Loucy (cell line): ENCODE results near the gene CNTN5.

ENCODE experiments used
- H2AFZ ChIP-seq: fragments of 200-600 bp; sonication (generic); 2 replicates; pipeline ENCODE4 v1.6.0; 2016; ENCODE audit warnings: antibody characterized with exemption, mild to moderate bottlenecking, low read length, moderate library complexity
- H3F3A ChIP-seq: fragments of 200-600 bp; 2 replicates; pipeline ENCODE4 v1.6.0; 2016; ENCODE audit warnings: antibody characterized with exemption, low read depth, mild to moderate bottlenecking
- H3K27me3 ChIP-seq: fragments of 200-600 bp; sonication (generic); 2 replicates; pipeline ENCODE4 v1.6.1; 2014; ENCODE audit warnings: low read length, mild to moderate bottlenecking; ENCODE audit not compliant: insufficient read depth, poor library complexity, severe bottlenecking
- H3K36me3 ChIP-seq: fragments of 200-600 bp; sonication (generic); 2 replicates; pipeline ENCODE4 v1.6.1; 2016; ENCODE audit warnings: low read length; ENCODE audit not compliant: insufficient read depth
- H3K4me1 ChIP-seq: fragments of 200-600 bp; sonication (generic); 2 replicates; pipeline ENCODE4 v1.5.1; 2014; ENCODE audit warnings: low read length, mild to moderate bottlenecking; ENCODE audit not compliant: insufficient read depth, poor library complexity, severe bottlenecking
- H3K4me2 ChIP-seq: fragments of 200-600 bp; sonication (generic); 2 replicates; pipeline ENCODE4 v1.6.0; 2014; ENCODE audit warnings: antibody characterized with exemption, low read length, low read depth, mild to moderate bottlenecking; ENCODE audit not compliant: poor library complexity, severe bottlenecking
- H3K4me3 ChIP-seq: fragments of 200-600 bp; sonication (generic); 2 replicates; pipeline ENCODE4 v1.5.1; 2014; ENCODE audit warnings: low read length, mild to moderate bottlenecking, mixed read lengths; ENCODE audit not compliant: poor library complexity, severe bottlenecking
- H3K79me2 ChIP-seq: fragments of 200-600 bp; sonication (generic); 2 replicates; pipeline ENCODE4 v1.6.1; 2014; ENCODE audit warnings: low read length; ENCODE audit not compliant: insufficient read depth
- H3K9ac ChIP-seq: fragments of 200-600 bp; sonication (generic); 2 replicates; pipeline ENCODE4 v1.6.0; 2014; ENCODE audit warnings: mild to moderate bottlenecking, low read depth, low read length, moderate library complexity; ENCODE audit not compliant: poor library complexity, severe bottlenecking
- H3K9me2 ChIP-seq: fragments of 200-600 bp; sonication (generic); replicated peaks from 2 replicates; pipeline ENCODE4 v1.6.1; 2016; ENCODE audit warnings: low read depth, low read length, mixed read lengths
- H3K9me3 ChIP-seq: fragments of 200-600 bp; sonication (generic); 2 replicates; pipeline ENCODE4 v1.6.1; 2014; ENCODE audit warnings: mild to moderate bottlenecking, antibody characterized with exemption, low read length, low read depth; ENCODE audit not compliant: insufficient read depth
- H4K20me1 ChIP-seq: fragments of 200-600 bp; sonication (generic); 2 replicates; pipeline ENCODE4 v1.6.0; 2014; ENCODE audit warnings: antibody characterized with exemption, low read length, mild to moderate bottlenecking; ENCODE audit not compliant: insufficient read depth, poor library complexity, severe bottlenecking
- EZH2phosphoT487 ChIP-seq: fragments of 200-600 bp; IDR thresholded peaks from 2 replicates; pipeline ENCODE4 v1.6.1; 2018; ENCODE audit warnings: antibody characterized with exemption, mild to moderate bottlenecking, moderate library complexity, borderline replicate concordance
- TF ChIP-seq, protein P1 (sequence below): fragments of 200-600 bp; sonication (generic); conservative IDR thresholded peaks from 2 replicates; pipeline ENCODE4 v1.5.1; 2014; ENCODE audit warnings: mild to moderate bottlenecking, antibody characterized with exemption, low read length

Gene CNTN5

GRCh38 chr11:100009728-100010127 lies 989.0 kb downstream of the CNTN5 start:
- Histone ChIP-seq H4K20me1 (no peaks in the 10 kb centered on the region), H3K27me3 (no peaks in the 10 kb centered on the region), H3K4me1 (no peaks in the 10 kb centered on the region), H3K9me3 (no peaks in the 10 kb centered on the region), H3K9ac (no peak overlapping the region), H2AFZ (no peak overlapping the region), H3K36me3 (no peaks in the 10 kb centered on the region), H3K4me3 (no peak overlapping the region), H3K79me2 (no peaks in the 10 kb centered on the region), H3K9me2 (no peaks in the 10 kb centered on the region), H3K4me2 (no peak overlapping the region), H3F3A (no peaks in the 10 kb centered on the region)
- TF ChIP-seq, protein P1, sequence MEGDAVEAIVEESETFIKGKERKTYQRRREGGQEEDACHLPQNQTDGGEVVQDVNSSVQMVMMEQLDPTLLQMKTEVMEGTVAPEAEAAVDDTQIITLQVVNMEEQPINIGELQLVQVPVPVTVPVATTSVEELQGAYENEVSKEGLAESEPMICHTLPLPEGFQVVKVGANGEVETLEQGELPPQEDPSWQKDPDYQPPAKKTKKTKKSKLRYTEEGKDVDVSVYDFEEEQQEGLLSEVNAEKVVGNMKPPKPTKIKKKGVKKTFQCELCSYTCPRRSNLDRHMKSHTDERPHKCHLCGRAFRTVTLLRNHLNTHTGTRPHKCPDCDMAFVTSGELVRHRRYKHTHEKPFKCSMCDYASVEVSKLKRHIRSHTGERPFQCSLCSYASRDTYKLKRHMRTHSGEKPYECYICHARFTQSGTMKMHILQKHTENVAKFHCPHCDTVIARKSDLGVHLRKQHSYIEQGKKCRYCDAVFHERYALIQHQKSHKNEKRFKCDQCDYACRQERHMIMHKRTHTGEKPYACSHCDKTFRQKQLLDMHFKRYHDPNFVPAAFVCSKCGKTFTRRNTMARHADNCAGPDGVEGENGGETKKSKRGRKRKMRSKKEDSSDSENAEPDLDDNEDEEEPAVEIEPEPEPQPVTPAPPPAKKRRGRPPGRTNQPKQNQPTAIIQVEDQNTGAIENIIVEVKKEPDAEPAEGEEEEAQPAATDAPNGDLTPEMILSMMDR, result no peak
- TF ChIP-seq EZH2phosphoT487, result no peak

GRCh38 chr11:100010393-100010792 lies 989.6 kb downstream of the CNTN5 start:
- no peaks in the 10 kb centered on the region for H3K9me3 ChIP-seq
- H2AFZ ChIP-seq, result no peak overlapping the region
- H3K9me2 ChIP-seq, result no peaks in the 10 kb centered on the region
- no peak overlapping the region for H3K4me2 ChIP-seq
- no peak for TF ChIP-seq EZH2phosphoT487
- TF ChIP-seq, protein P1, result 0 out of 2 replicates have a peak, but pooled peaks have one; percentile 33
- no peak overlapping the region for H3K4me3 ChIP-seq
- no peaks in the 10 kb centered on the region for H3F3A ChIP-seq
- H3K79me2 ChIP-seq, result no peaks in the 10 kb centered on the region
- no peaks in the 10 kb centered on the region for H3K27me3 ChIP-seq
- H4K20me1 ChIP-seq, result no peaks in the 10 kb centered on the region
- H3K36me3 ChIP-seq, result no peaks in the 10 kb centered on the region
- H3K4me1 ChIP-seq, result no peaks in the 10 kb centered on the region
- no peak overlapping the region for H3K9ac ChIP-seq

GRCh38 chr11:100011697-100012096 lies 990.9 kb downstream of the CNTN5 start:
- no peaks in the 10 kb centered on the region for H3K36me3 ChIP-seq
- no peak for TF ChIP-seq EZH2phosphoT487
- TF ChIP-seq, protein P1, result no peak

More at GRCh38 chr11:100011697-100012096, 990.9 kb downstream of the CNTN5 start:
- Histone ChIP-seq H3K9me3 (no peaks in the 10 kb centered on the region), H3K9me2 (no peaks in the 10 kb centered on the region), H3K4me3 (no peak overlapping the region), H3K4me1 (no peaks in the 10 kb centered on the region), H3K79me2 (no peaks in the 10 kb centered on the region), H3F3A (no peaks in the 10 kb centered on the region), H4K20me1 (no peaks in the 10 kb centered on the region), H3K4me2 (no peak overlapping the region), H3K9ac (no peak overlapping the region), H3K27me3 (no peaks in the 10 kb centered on the region), H2AFZ (no peak overlapping the region)
